ENCODE results near the gene ITPRIP. TPM values are rescaled to one million over a fixed set of nuclear protein-coding genes. Genes with fewer than 3 reads are reported as not detected.

ITPRIP gene
- total and polyA plus RNA-seq, 2 donors from 2014 or later: 9.0 to 21.6 TPM

GRCh38 chr10:104304356-104304745, 33.9 kb downstream of the ITPRIP start:
- Histone ChIP-seq H3K27me3 (ENCODE audit: control insufficient read depth, insufficient read depth, low read length) (no peaks in the 10 kb centered on the region), H3K4me3 (ENCODE audit: low read length in 3 of 3) (no peak overlapping the region), H3K27ac (ENCODE audit: low read depth in 2 of 2, low read length in 2 of 2) (no peak overlapping the region), H3K4me1 (ENCODE audit: control insufficient read depth in 2 of 3, insufficient read depth in 2 of 3, low read depth in 1 of 3, low read length in 3 of 3) (peaks cover 0 to 15% (median 4%) of the 10 kb centered on the region in 3 donors), H3K9me3 (ENCODE audit: control insufficient read depth in 2 of 3, insufficient read depth in 1 of 3, low read length in 3 of 3) (no peaks in the 10 kb centered on the region), H3K36me3 (ENCODE audit: control insufficient read depth in 2 of 3, insufficient read depth in 3 of 3, low read length in 3 of 3) (no peaks in the 10 kb centered on the region), H3K9ac (ENCODE audit: low read length in 3 of 3) (no peak overlapping the region)
- TF ChIP-seq CTCF (IDR thresholded peaks at IDR 0.05; ENCODE audit: borderline replicate concordance, extremely low read depth, insufficient read depth): no peak
- FAIRE-seq (no peak), DNase-seq (no peak)
- intact Hi-C loops (cut with DNase I): no loop called here

- H3K27ac ChIP-seq (ENCODE audit: low read depth in 2 of 2, low read length in 2 of 2): no peak overlapping the region
- no peaks in the 10 kb centered on the region for H3K9me3 ChIP-seq (ENCODE audit: control insufficient read depth in 2 of 3, insufficient read depth in 1 of 3, low read length in 3 of 3)
- peaks cover 0 to 15% (median 4%) of the 10 kb centered on the region in 3 donors for H3K4me1 ChIP-seq (ENCODE audit: control insufficient read depth in 2 of 3, insufficient read depth in 2 of 3, low read depth in 1 of 3, low read length in 3 of 3)
- no peak overlapping the region for H3K4me3 ChIP-seq (ENCODE audit: low read length in 3 of 3)
- no peaks in the 10 kb centered on the region for H3K27me3 ChIP-seq (ENCODE audit: control insufficient read depth, insufficient read depth, low read length)
- FAIRE-seq: no peak
- H3K36me3 ChIP-seq (ENCODE audit: control insufficient read depth in 2 of 3, insufficient read depth in 3 of 3, low read length in 3 of 3): no peaks in the 10 kb centered on the region
- H3K9ac ChIP-seq (ENCODE audit: low read length in 3 of 3): no peak overlapping the region
- intact Hi-C loops (cut with DNase I): no loop called here
- no peak for TF ChIP-seq CTCF (IDR thresholded peaks at IDR 0.05; ENCODE audit: borderline replicate concordance, extremely low read depth, insufficient read depth)
- DNase-seq: no peak
Observed at GRCh38 chr10:104303594-104304355, 34.5 kb downstream of the ITPRIP start.

- Histone ChIP-seq H3K4me1 (ENCODE audit: control insufficient read depth in 2 of 3, insufficient read depth in 2 of 3, low read depth in 1 of 3, low read length in 3 of 3) (peaks cover 0 to 18% (median 8%) of the 10 kb centered on the region in 3 donors), H3K4me3 (ENCODE audit: low read length in 3 of 3) (no peak overlapping the region), H3K27me3 (ENCODE audit: control insufficient read depth, insufficient read depth, low read length) (no peaks in the 10 kb centered on the region), H3K9me3 (ENCODE audit: control insufficient read depth in 2 of 3, insufficient read depth in 1 of 3, low read length in 3 of 3) (no peaks in the 10 kb centered on the region), H3K27ac (ENCODE audit: low read depth in 2 of 2, low read length in 2 of 2) (no peak overlapping the region), H3K9ac (ENCODE audit: low read length in 3 of 3) (no peak overlapping the region), H3K36me3 (ENCODE audit: control insufficient read depth in 2 of 3, insufficient read depth in 3 of 3, low read length in 3 of 3) (no peaks in the 10 kb centered on the region)
- TF ChIP-seq CTCF (IDR thresholded peaks at IDR 0.05; ENCODE audit: borderline replicate concordance, extremely low read depth, insufficient read depth): no peak
- intact Hi-C loops (cut with DNase I): no loop called here
- FAIRE-seq: no peak
- no peak for DNase-seq
Observed at GRCh38 chr10:104301907-104302690, 36.2 kb downstream of the ITPRIP start.
